Measurements from ENCODE around the gene NAPB.
A peak's percentile ranks its signal among the peaks of the same experiment; 100 is the strongest.

Gene NAPB

GRCh38 chr20:23379772-23380171 lies 41.5 kb downstream of the NAPB start:
- Mint-ChIP-seq H3K9me3 (peaks cover 2% of the 10 kb centered on the region), H3K4me1 (no peaks in the 10 kb centered on the region), H3K4me3 (no peak overlapping the region), H3K27me3 (no peaks in the 10 kb centered on the region), H3K27ac (no peak overlapping the region), H3K36me3 (peaks cover 35% of the 10 kb centered on the region)
- DNase-seq (ENCODE audit: low spot score in 2 of 2) = no peak
- no peak for ATAC-seq (ENCODE audit: low read depth)

- H3K4me3 Mint-ChIP-seq = no peak overlapping the region
- H3K27ac Mint-ChIP-seq = no peak overlapping the region
Measured at GRCh38 chr20:23375827-23376226, 45.5 kb downstream of the NAPB start.

GRCh38 chr20:23374441-23374840 lies 46.8 kb downstream of the NAPB start:
- H3K4me1 Mint-ChIP-seq = no peaks in the 10 kb centered on the region
- ATAC-seq (ENCODE audit: low read depth) (no peak), DNase-seq (ENCODE audit: low spot score in 2 of 2) (no peak)
- H3K4me3 Mint-ChIP-seq = no peak overlapping the region
- no peaks in the 10 kb centered on the region for H3K27me3 Mint-ChIP-seq
- H3K36me3 Mint-ChIP-seq = peaks cover 25% of the 10 kb centered on the region
- H3K27ac Mint-ChIP-seq = no peak overlapping the region
- no peaks in the 10 kb centered on the region for H3K9me3 Mint-ChIP-seq

More at GRCh38 chr20:23375827-23376226, 45.5 kb downstream of the NAPB start:
- no peak for DNase-seq (ENCODE audit: low spot score in 2 of 2)
- ATAC-seq (ENCODE audit: low read depth) = no peak
- no peaks in the 10 kb centered on the region for H3K9me3 Mint-ChIP-seq
- no peaks in the 10 kb centered on the region for H3K4me1 Mint-ChIP-seq
- H3K36me3 Mint-ChIP-seq = peaks cover 23% of the 10 kb centered on the region
- H3K27me3 Mint-ChIP-seq = no peaks in the 10 kb centered on the region

- peaks cover 3% of the 10 kb centered on the region for H3K4me1 Mint-ChIP-seq
- no peaks in the 10 kb centered on the region for H3K9me3 Mint-ChIP-seq
- no peak overlapping the region for H3K27ac Mint-ChIP-seq
- no peak for DNase-seq (ENCODE audit: low spot score in 2 of 2)
- no peaks in the 10 kb centered on the region for H3K27me3 Mint-ChIP-seq
- H3K4me3 Mint-ChIP-seq = no peak overlapping the region
- peaks cover 22% of the 10 kb centered on the region for H3K36me3 Mint-ChIP-seq
- no peak for ATAC-seq (ENCODE audit: low read depth)
Measured at GRCh38 chr20:23371496-23371895, 49.8 kb downstream of the NAPB start.

GRCh38 chr20:23370873-23371272 lies 50.4 kb downstream of the NAPB start:
- ATAC-seq (ENCODE audit: low read depth) (no peak), DNase-seq (ENCODE audit: low spot score in 2 of 2) (no peak)
- Mint-ChIP-seq H3K27me3 (no peaks in the 10 kb centered on the region), H3K9me3 (no peaks in the 10 kb centered on the region), H3K4me1 (peaks cover 8% of the 10 kb centered on the region), H3K36me3 (peaks cover 18% of the 10 kb centered on the region), H3K27ac (no peak overlapping the region), H3K4me3 (no peak overlapping the region)

- H3K9me3 Mint-ChIP-seq = no peaks in the 10 kb centered on the region
- H3K27me3 Mint-ChIP-seq = no peaks in the 10 kb centered on the region
- peaks cover 13% of the 10 kb centered on the region for H3K36me3 Mint-ChIP-seq
- no peak for ATAC-seq (ENCODE audit: low read depth)
- DNase-seq (ENCODE audit: low spot score in 2 of 2) = no peak
- H3K27ac Mint-ChIP-seq = no peak overlapping the region
- H3K4me1 Mint-ChIP-seq = peaks cover 9% of the 10 kb centered on the region
- no peak overlapping the region for H3K4me3 Mint-ChIP-seq
Measured at GRCh38 chr20:23370274-23370673, 51.0 kb downstream of the NAPB start.

GRCh38 chr20:23369072-23369823 lies 52.0 kb downstream of the NAPB start:
- Mint-ChIP-seq H3K36me3 (peaks cover 21% of the 10 kb centered on the region), H3K27me3 (no peaks in the 10 kb centered on the region), H3K4me1 (peaks cover 19% of the 10 kb centered on the region), H3K4me3 (no peak overlapping the region), H3K27ac (no peak overlapping the region), H3K9me3 (no peaks in the 10 kb centered on the region)
- ATAC-seq (ENCODE audit: low read depth) (no peak), DNase-seq (ENCODE audit: low spot score in 2 of 2) (no peak)

- ATAC-seq (ENCODE audit: low read depth) (no peak), DNase-seq (ENCODE audit: low spot score in 2 of 2) (no peak)
- Mint-ChIP-seq H3K9me3 (no peaks in the 10 kb centered on the region), H3K36me3 (peaks cover 21% of the 10 kb centered on the region), H3K27me3 (no peaks in the 10 kb centered on the region), H3K27ac (no peak overlapping the region), H3K4me1 (peaks cover 21% of the 10 kb centered on the region), H3K4me3 (no peak overlapping the region)
Measured at GRCh38 chr20:23368316-23369071, 52.8 kb downstream of the NAPB start.

- H3K9me3 Mint-ChIP-seq = no peaks in the 10 kb centered on the region
- DNase-seq (ENCODE audit: low spot score in 2 of 2) (no peak), ATAC-seq (ENCODE audit: low read depth) (no peak)
- H3K27ac Mint-ChIP-seq = no peak overlapping the region
- no peak overlapping the region for H3K4me3 Mint-ChIP-seq
- peaks cover 21% of the 10 kb centered on the region for H3K36me3 Mint-ChIP-seq
- H3K4me1 Mint-ChIP-seq = peaks cover 28% of the 10 kb centered on the region
- H3K27me3 Mint-ChIP-seq = no peaks in the 10 kb centered on the region
Measured at GRCh38 chr20:23367770-23368169, 53.5 kb downstream of the NAPB start.

GRCh38 chr20:23366384-23366783 lies 54.9 kb downstream of the NAPB start:
- no peak for DNase-seq (ENCODE audit: low spot score in 2 of 2)
- H3K27me3 Mint-ChIP-seq = no peaks in the 10 kb centered on the region
- H3K4me3 Mint-ChIP-seq = peak overlapping the region; percentile 17
- peaks cover 19% of the 10 kb centered on the region for H3K36me3 Mint-ChIP-seq
- H3K9me3 Mint-ChIP-seq = no peaks in the 10 kb centered on the region
- H3K27ac Mint-ChIP-seq = peak overlapping the region; percentile 63
- peak; percentile 13 for ATAC-seq (ENCODE audit: low read depth)
- peaks cover 28% of the 10 kb centered on the region for H3K4me1 Mint-ChIP-seq

- Mint-ChIP-seq H3K4me3 (peak overlapping the region; percentile 32), H3K27me3 (no peaks in the 10 kb centered on the region), H3K27ac (peak overlapping the region; percentile 78), H3K36me3 (peaks cover 16% of the 10 kb centered on the region), H3K9me3 (no peaks in the 10 kb centered on the region), H3K4me1 (peaks cover 31% of the 10 kb centered on the region)
- ATAC-seq (ENCODE audit: low read depth) = no peak
- DNase-seq (ENCODE audit: low spot score in 2 of 2) = no peak
Measured at GRCh38 chr20:23365390-23366165, 55.7 kb downstream of the NAPB start.

GRCh38 chr20:23363257-23363649 lies 58.0 kb downstream of the NAPB start:
- H3K36me3 Mint-ChIP-seq = peaks cover 9% of the 10 kb centered on the region
- DNase-seq (ENCODE audit: low spot score in 2 of 2) (no peak), ATAC-seq (ENCODE audit: low read depth) (no peak)
- peak overlapping the region; percentile 72 for H3K27ac Mint-ChIP-seq
- H3K27me3 Mint-ChIP-seq = no peaks in the 10 kb centered on the region
- H3K4me3 Mint-ChIP-seq = peak overlapping the region; percentile 92
- no peaks in the 10 kb centered on the region for H3K9me3 Mint-ChIP-seq
- H3K4me1 Mint-ChIP-seq = peaks cover 33% of the 10 kb centered on the region

GRCh38 chr20:23362392-23363256 lies 58.7 kb downstream of the NAPB start:
- Mint-ChIP-seq H3K4me1 (peaks cover 33% of the 10 kb centered on the region), H3K4me3 (peak overlapping the region; percentile 92)
- DNase-seq (ENCODE audit: low spot score in 2 of 2) = peak in 1 of 2 donors; percentile 47

More at GRCh38 chr20:23362392-23363256, 58.7 kb downstream of the NAPB start:
- peaks cover 9% of the 10 kb centered on the region for H3K36me3 Mint-ChIP-seq
- no peaks in the 10 kb centered on the region for H3K9me3 Mint-ChIP-seq
- ATAC-seq (ENCODE audit: low read depth) = no peak
- no peaks in the 10 kb centered on the region for H3K27me3 Mint-ChIP-seq
- peak overlapping the region; percentile 72 for H3K27ac Mint-ChIP-seq

Data from memory B cell (primary cell).